ENCODE results near the gene LSM3.
"Not testable (repeated sequence)": the region's sequence is repeated elsewhere in the genome, so short reads cannot be mapped to it uniquely, and the experiment has no call there.

Gene LSM3

DNA sequence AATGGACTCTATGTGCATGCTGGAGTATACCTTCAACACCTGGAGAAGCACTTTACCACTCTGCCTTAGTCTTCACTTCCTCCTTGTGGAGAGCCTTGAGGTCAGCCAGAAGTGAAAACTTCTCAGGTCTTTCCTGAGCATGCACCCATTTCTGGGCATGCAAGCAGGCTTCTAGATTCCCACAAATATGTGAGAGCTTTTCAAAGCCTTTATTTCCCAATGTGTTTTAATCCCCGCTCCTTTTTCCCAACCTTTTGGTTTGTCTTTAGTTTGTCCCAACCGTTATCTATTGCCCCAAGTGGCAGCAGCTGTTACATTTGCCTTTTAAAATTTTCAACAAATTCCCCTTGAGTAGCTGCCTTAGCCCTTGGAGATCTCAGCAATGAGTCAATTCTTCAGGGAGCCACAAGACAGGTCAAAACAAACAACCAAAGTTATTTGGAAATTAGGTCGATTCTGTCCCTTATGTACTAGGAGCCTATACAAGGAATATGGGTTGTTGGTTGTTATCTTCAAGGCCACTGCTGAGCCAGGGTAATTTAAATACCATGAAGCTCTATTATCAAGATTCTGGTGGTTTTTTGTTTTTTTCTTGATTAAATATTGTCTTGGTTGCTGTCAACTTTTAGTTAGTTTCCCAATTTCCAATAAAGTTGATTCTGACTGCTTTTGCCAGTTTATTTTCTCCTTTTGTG is 44.4 kb downstream of the LSM3 start:
- peaks cover 16% of the 10 kb centered on the region for H3K27me3 Mint-ChIP-seq (ENCODE audit: low read depth, poor library complexity)
- peaks cover 33% of the 10 kb centered on the region for H3K36me3 Mint-ChIP-seq (ENCODE audit: low read depth)
- H3K4me3 Mint-ChIP-seq: no peak overlapping the region
- H3K27ac Mint-ChIP-seq: no peak overlapping the region
- TF ChIP-seq, protein P1, sequence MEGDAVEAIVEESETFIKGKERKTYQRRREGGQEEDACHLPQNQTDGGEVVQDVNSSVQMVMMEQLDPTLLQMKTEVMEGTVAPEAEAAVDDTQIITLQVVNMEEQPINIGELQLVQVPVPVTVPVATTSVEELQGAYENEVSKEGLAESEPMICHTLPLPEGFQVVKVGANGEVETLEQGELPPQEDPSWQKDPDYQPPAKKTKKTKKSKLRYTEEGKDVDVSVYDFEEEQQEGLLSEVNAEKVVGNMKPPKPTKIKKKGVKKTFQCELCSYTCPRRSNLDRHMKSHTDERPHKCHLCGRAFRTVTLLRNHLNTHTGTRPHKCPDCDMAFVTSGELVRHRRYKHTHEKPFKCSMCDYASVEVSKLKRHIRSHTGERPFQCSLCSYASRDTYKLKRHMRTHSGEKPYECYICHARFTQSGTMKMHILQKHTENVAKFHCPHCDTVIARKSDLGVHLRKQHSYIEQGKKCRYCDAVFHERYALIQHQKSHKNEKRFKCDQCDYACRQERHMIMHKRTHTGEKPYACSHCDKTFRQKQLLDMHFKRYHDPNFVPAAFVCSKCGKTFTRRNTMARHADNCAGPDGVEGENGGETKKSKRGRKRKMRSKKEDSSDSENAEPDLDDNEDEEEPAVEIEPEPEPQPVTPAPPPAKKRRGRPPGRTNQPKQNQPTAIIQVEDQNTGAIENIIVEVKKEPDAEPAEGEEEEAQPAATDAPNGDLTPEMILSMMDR (IDR thresholded peaks at IDR 0.05): no peak
- H3K9me3 Mint-ChIP-seq: peaks cover 49% of the 10 kb centered on the region
- peaks cover 26% of the 10 kb centered on the region for H3K4me1 Mint-ChIP-seq
- DNase-seq: no peak

DNA sequence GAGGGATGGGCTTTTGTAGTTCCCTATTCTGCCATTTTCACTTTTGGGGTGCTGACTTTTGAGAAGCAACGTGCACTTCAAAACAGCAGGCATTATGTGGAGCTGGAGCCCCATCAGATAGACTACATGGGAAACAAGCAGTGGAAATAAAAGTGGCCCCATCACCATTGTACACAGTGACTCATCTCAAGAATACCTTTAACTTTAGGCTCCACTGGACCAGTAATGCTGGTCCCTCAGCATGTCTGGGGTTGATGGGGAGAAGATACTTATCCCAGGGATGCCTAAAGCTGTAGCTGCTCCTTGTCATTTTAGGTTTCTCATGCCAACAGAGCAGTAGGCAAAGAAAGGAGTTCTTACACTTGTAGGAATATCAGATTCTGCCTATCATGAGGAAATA is 45.0 kb downstream of the LSM3 start:
- no peak for DNase-seq
- TF ChIP-seq, protein P1 (IDR thresholded peaks at IDR 0.05): no peak
- peaks cover 31% of the 10 kb centered on the region for H3K36me3 Mint-ChIP-seq (ENCODE audit: low read depth)
- H3K4me1 Mint-ChIP-seq: peaks cover 32% of the 10 kb centered on the region
- peaks cover 47% of the 10 kb centered on the region for H3K9me3 Mint-ChIP-seq
- H3K27me3 Mint-ChIP-seq (ENCODE audit: low read depth, poor library complexity): peaks cover 20% of the 10 kb centered on the region
- no peak overlapping the region for H3K4me3 Mint-ChIP-seq
- no peak overlapping the region for H3K27ac Mint-ChIP-seq

DNA sequence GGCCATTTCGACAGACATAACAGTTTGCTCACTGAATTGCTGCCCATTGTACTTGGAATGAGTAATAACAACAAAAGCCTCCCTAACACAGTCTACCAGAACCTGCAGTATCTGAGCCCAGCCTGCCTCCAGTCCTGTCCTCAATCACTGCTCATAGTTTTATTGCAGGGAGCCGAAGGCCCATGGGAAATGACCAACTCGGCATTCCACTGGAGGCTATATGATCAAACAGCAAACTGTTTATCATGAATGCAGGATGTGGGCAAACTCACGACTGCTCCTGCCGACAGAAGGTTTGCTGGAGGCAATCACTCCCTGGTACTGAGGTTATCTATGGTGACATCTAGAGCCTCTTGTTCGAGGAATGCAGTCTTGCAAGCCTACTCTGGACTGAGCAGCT is 46.3 kb downstream of the LSM3 start:
- H3K4me3 Mint-ChIP-seq: no peak overlapping the region
- peaks cover 33% of the 10 kb centered on the region for H3K4me1 Mint-ChIP-seq
- DNase-seq: no peak
- TF ChIP-seq, protein P1 (IDR thresholded peaks at IDR 0.05): no peak
- peaks cover 41% of the 10 kb centered on the region for H3K9me3 Mint-ChIP-seq
- H3K27me3 Mint-ChIP-seq (ENCODE audit: low read depth, poor library complexity): peaks cover 12% of the 10 kb centered on the region
- H3K36me3 Mint-ChIP-seq (ENCODE audit: low read depth): peaks cover 27% of the 10 kb centered on the region
- no peak overlapping the region for H3K27ac Mint-ChIP-seq

DNA sequence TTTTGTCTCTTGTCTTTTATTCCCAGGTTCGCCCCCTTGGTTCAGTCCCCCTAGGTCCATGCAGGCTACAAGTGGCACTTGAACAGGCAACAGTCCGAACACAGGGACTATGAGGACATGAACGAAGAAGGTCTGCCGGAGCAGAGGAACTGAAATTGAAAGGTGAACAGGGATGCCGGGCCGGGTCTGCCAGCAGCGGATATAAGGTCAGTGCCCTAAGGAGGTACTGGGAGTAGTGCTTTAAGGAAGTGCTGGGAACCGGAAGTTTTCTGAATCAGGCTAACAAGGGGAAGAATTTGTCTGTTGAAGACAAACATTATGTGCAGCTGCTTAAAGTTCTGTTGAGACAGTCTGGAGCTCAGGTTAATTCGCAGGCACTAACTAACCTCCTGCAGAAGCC is 46.8 kb downstream of the LSM3 start:
- peaks cover 33% of the 10 kb centered on the region for H3K4me1 Mint-ChIP-seq
- TF ChIP-seq, protein P1 (IDR thresholded peaks at IDR 0.05): no peak
- peaks cover 8% of the 10 kb centered on the region for H3K27me3 Mint-ChIP-seq (ENCODE audit: low read depth, poor library complexity)
- DNase-seq: no peak
- no peak overlapping the region for H3K27ac Mint-ChIP-seq
- H3K4me3 Mint-ChIP-seq: no peak overlapping the region
- H3K9me3 Mint-ChIP-seq: peaks cover 41% of the 10 kb centered on the region
- H3K36me3 Mint-ChIP-seq (ENCODE audit: low read depth): peaks cover 28% of the 10 kb centered on the region

DNA sequence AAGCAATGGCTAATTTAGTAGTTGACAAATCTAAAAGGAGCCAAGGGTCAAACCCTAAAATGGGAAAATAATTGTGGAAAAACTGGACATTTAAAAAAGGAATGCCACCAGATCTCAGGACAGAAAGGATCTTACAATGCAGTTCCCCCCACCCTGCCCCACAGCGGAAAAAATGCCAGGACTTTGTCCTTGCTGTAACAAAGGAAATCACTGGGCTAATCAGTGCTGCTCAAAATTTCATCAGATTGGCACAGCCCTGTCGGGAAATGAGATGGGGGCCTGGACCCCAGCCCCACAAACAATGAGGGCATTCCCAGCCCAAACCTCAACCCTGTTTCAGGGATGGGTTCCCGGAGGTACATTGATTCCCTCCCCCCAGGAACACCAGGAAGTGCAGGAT is 47.7 kb downstream of the LSM3 start:
- not testable (repeated sequence) for DNase-seq, H3K4me3 Mint-ChIP-seq, H3K27ac Mint-ChIP-seq
- Mint-ChIP-seq H3K36me3 (ENCODE audit: low read depth) (peaks cover 27% of the 10 kb centered on the region), H3K27me3 (ENCODE audit: low read depth, poor library complexity) (peaks cover 15% of the 10 kb centered on the region), H3K4me1 (peaks cover 33% of the 10 kb centered on the region), H3K9me3 (peaks cover 38% of the 10 kb centered on the region)

DNA sequence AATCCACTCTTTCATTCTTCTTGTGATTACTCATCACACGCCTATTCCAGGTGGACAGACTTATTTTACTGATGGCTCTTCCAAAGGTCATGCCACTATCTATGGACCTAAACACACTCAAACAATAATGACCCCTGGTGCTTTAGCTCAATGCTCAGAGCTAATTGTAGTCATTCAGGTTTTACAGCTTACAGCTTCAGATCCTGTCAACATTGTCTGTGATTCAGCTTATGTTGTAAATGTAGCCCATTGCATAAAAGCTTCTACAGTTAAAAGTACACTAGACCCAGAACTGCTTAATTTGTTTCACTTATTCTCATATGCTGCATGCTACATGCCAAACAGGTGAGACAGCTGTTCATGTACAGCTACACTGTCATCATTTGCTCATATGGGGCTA is 49.2 kb downstream of the LSM3 start:
- no peak for DNase-seq
- H3K27me3 Mint-ChIP-seq (ENCODE audit: low read depth, poor library complexity): peaks cover 16% of the 10 kb centered on the region
- no peak overlapping the region for H3K4me3 Mint-ChIP-seq
- TF ChIP-seq, protein P1 (IDR thresholded peaks at IDR 0.05): no peak
- H3K27ac Mint-ChIP-seq: no peak overlapping the region
- peaks cover 16% of the 10 kb centered on the region for H3K36me3 Mint-ChIP-seq (ENCODE audit: low read depth)
- H3K9me3 Mint-ChIP-seq: peaks cover 31% of the 10 kb centered on the region
- H3K4me1 Mint-ChIP-seq: peaks cover 33% of the 10 kb centered on the region

Data from nephron progenitor cell (in vitro differentiated cells).